Measurements from ENCODE around the gene PABPN1L. TPM values are rescaled to one million over a fixed set of nuclear protein-coding genes. Genes with fewer than 3 reads are reported as not detected.
A peak's percentile ranks its signal among the peaks of the same experiment; 100 is the strongest.

PABPN1L gene
- total and polyA plus RNA-seq, 12 donors: 0.22 to 3.3 (median 0.62) TPM; not detected in 4

GRCh38 chr16:88838566-88838965, 27.9 kb downstream of the PABPN1L start:
- H3K36me3 ChIP-seq (replicated peaks in 1 of 2): peaks cover 0 to 23% of the 10 kb centered on the region in 2 donors
- 87 to 94% (median 91%) methylated on average over 18 to 19 of the region's 19 CpGs for WGBS, 4 donors
- no peak overlapping the region for H3K4me3 ChIP-seq

GRCh38 chr16:88837806-88838205, 28.7 kb downstream of the PABPN1L start:
- Histone ChIP-seq H3K36me3 (replicated peaks in 1 of 2) (peaks cover 0 to 23% of the 10 kb centered on the region in 2 donors), H3K27me3 (no peaks in the 10 kb centered on the region), H3K27ac (no peak overlapping the region), H3K4me3 (no peak overlapping the region), H3K9me3 (replicated peaks in 1 of 3) (no peaks in the 10 kb centered on the region), H3K4me1 (replicated peaks in 1 of 2) (no peaks in the 10 kb centered on the region)
- 93 to 98% (median 94%) methylated on average over 4 to 20 of the region's 20 CpGs for WGBS, 4 donors
- TF ChIP-seq CTCF (IDR thresholded peaks at IDR 0.05) (no peak), POLR2A (IDR thresholded peaks at IDR 0.05) (no peak)
- intact Hi-C loops (cut with DNase I): no loop called here
- no peak for DNase-seq

More at GRCh38 chr16:88838566-88838965, 27.9 kb downstream of the PABPN1L start:
- TF ChIP-seq POLR2A (IDR thresholded peaks at IDR 0.05) (no peak), CTCF (IDR thresholded peaks at IDR 0.05) (no peak)
- H3K27me3 ChIP-seq: no peaks in the 10 kb centered on the region
- H3K27ac ChIP-seq: no peak overlapping the region
- intact Hi-C loops (cut with DNase I): no loop called here
- no peaks in the 10 kb centered on the region for H3K9me3 ChIP-seq (replicated peaks in 1 of 3)
- DNase-seq: no peak
- no peaks in the 10 kb centered on the region for H3K4me1 ChIP-seq (replicated peaks in 1 of 2)

- Histone ChIP-seq H3K4me1 (replicated peaks in 1 of 2) (no peaks in the 10 kb centered on the region), H3K4me3 (no peak overlapping the region), H3K27me3 (no peaks in the 10 kb centered on the region), H3K27ac (no peak overlapping the region), H3K9me3 (replicated peaks in 1 of 3) (no peaks in the 10 kb centered on the region), H3K36me3 (replicated peaks in 1 of 2) (peaks cover 0 to 23% of the 10 kb centered on the region in 2 donors)
- intact Hi-C loops (cut with DNase I): no loop called here
- TF ChIP-seq CTCF (IDR thresholded peaks at IDR 0.05) (no peak), POLR2A (IDR thresholded peaks at IDR 0.05) (no peak)
- 93 to 95% (median 93%) methylated on average over 16 to 17 of the region's 17 CpGs for WGBS, 4 donors
- no peak for DNase-seq
These were observed 29.7 kb downstream of the PABPN1L start for GRCh38 chr16:88836791-88837190.

GRCh38 chr16:88835818-88836217, 30.6 kb downstream of the PABPN1L start:
- no peaks in the 10 kb centered on the region for H3K27me3 ChIP-seq

More at GRCh38 chr16:88835818-88836217, 30.6 kb downstream of the PABPN1L start:
- no peak for DNase-seq
- H3K4me1 ChIP-seq (replicated peaks in 1 of 2): no peaks in the 10 kb centered on the region
- H3K36me3 ChIP-seq (replicated peaks in 1 of 2): peaks cover 0 to 22% of the 10 kb centered on the region in 2 donors
- WGBS, 4 donors: 89 to 97% (median 95%) methylated on average over 30 to 33 of the region's 33 CpGs
- intact Hi-C loops (cut with DNase I): no loop called here
- H3K4me3 ChIP-seq: no peak overlapping the region
- H3K27ac ChIP-seq: peak overlapping the region in 2 of 5 donors; percentile 12 to 55
- no peak for TF ChIP-seq POLR2A (IDR thresholded peaks at IDR 0.05)
- TF ChIP-seq CTCF (IDR thresholded peaks at IDR 0.05): no peak
- H3K9me3 ChIP-seq (replicated peaks in 1 of 3): no peaks in the 10 kb centered on the region

Measured in adrenal gland (tissue), 12 donors.